Panc1 (cell line): ENCODE results near the gene RPS15A. TPM values are rescaled to one million over a fixed set of nuclear protein-coding genes. Genes with fewer than 3 reads are reported as not detected.

Source experiments
- ATAC-seq: fragments of 200-7000 bp; cut with Tn5 transposase; 2 replicates; pipeline ENCODE4 v1.9.1; 2020; ENCODE audit warnings: mild to moderate bottlenecking, moderate library complexity
- BruUV-seq: library from RNA; stranded (reverse); fragments of 400-500 nt; replicated peaks from 2 replicates; lab custom pipeline; 2021; lab: Mats Ljungman, UMichigan
- CTCF ChIA-PET: fragments of 300-600 bp; sonication (Branson Sonifier 250); formaldehyde crosslinking; loops from one replicate; lab custom pipeline; 2022; ENCODE audit warnings: antibody characterized with exemption; lab: Charles Lee
- POLR2A ChIA-PET: fragments of 300-600 bp; sonication (Branson Sonifier 250); formaldehyde crosslinking; loops from one replicate; lab custom pipeline; 2022; ENCODE audit warnings: antibody characterized with exemption; lab: Charles Lee
- DNase-seq: peaks from one replicate; pipeline ENCODE4 v3.0.0-alpha.2; 2010; ENCODE audit warnings: low read depth, low spot score
- H3K27ac ChIP-seq: 2 replicates; pipeline ENCODE4 v1.5.1; 2011; ENCODE audit warnings: mild to moderate bottlenecking, low read length, inconsistent platforms
- H3K27me3 ChIP-seq: fragments of 200-500 bp; sonication (Bioruptor generic); 2 replicates; pipeline ENCODE4 v1.6.0; 2014; ENCODE audit warnings: low read length, inconsistent platforms; ENCODE audit not compliant: control insufficient read depth, insufficient read depth
- H3K36me3 ChIP-seq: fragments of 200-500 bp; sonication (Bioruptor generic); 2 replicates; pipeline ENCODE4 v1.5.1; 2014; ENCODE audit warnings: inconsistent platforms, mild to moderate bottlenecking, low read length, moderate library complexity; ENCODE audit not compliant: control insufficient read depth, insufficient read depth
- H3K4me1 ChIP-seq: 2 replicates; pipeline ENCODE4 v1.5.1; 2011; ENCODE audit warnings: inconsistent platforms, mild to moderate bottlenecking, low read length, moderate library complexity; ENCODE audit not compliant: control insufficient read depth, insufficient read depth
- H3K4me3 ChIP-seq, 2 experiments: 2 replicates each; pipeline ENCODE4 v1.5.1; 2011 to 2012; ENCODE audit warnings: low read depth in 2 of 2, low read length in 2 of 2, mild to moderate bottlenecking in 2 of 2, inconsistent platforms in 1 of 2, moderate library complexity in 1 of 2
- H3K9me3 ChIP-seq: fragments of 200-500 bp; sonication (Bioruptor generic); 2 replicates; pipeline ENCODE4 v1.5.1; 2014; ENCODE audit warnings: low read depth, mild to moderate bottlenecking, inconsistent platforms, low read length, moderate library complexity; ENCODE audit not compliant: control insufficient read depth, insufficient read depth
- POLR2AphosphoS5 ChIP-seq: IDR thresholded peaks from 2 replicates; pipeline ENCODE4 v1.6.1; 2012; ENCODE audit warnings: mild to moderate bottlenecking, low read depth, low read length, moderate library complexity
- SIN3A ChIP-seq: IDR thresholded peaks from 2 replicates; pipeline ENCODE4 v1.6.1; 2012; ENCODE audit warnings: low read depth, mild to moderate bottlenecking, low read length, moderate library complexity, borderline replicate concordance; ENCODE audit not compliant: insufficient read depth
- TCF7L2 ChIP-seq: IDR thresholded peaks from 2 replicates; pipeline ENCODE4 v1.6.1; 2011; ENCODE audit warnings: mild to moderate bottlenecking, low read depth, low read length, inconsistent platforms
- in situ Hi-C: cut with HindIII; loops from 2 replicates; pipeline ENCODE4 v1.10.0; 2016; ENCODE audit warnings: low sequenced_read_pairs, low pct_unique_long_range_greater_than_20kb
- intact Hi-C: fragments of 100-400 bp; cut with micrococcal nuclease; formaldehyde crosslinking; loops from one replicate; pipeline ENCODE4 v1.10.0; 2022; ENCODE audit not compliant: unreplicated experiment
- total RNA-seq: library from RNA; stranded (reverse); gene quantifications from one replicate; pipeline ENCODE4 v1.2.1, GENCODE V29; 2021; ENCODE audit not compliant: unreplicated experiment
- TF ChIP-seq, protein P1 (sequence below), 2 experiments: IDR thresholded peaks; 2 replicates each; pipeline ENCODE4 v1.6.1; 2011 to 2012; ENCODE audit warnings: low read depth in 2 of 2, control low read depth in 1 of 2, low read length in 1 of 2, mild to moderate bottlenecking in 1 of 2, moderate library complexity in 1 of 2; ENCODE audit not compliant: insufficient read depth in 1 of 2
- TF ChIP-seq, protein P2 (sequence below): fragments of 450-650 bp; IDR thresholded peaks from 2 replicates; pipeline ENCODE4 v1.5.1; 2017; ENCODE audit warnings: mild to moderate bottlenecking

Gene RPS15A
- total RNA-seq, 1 experiment from 2014 or later, result 1,366 TPM

DNA sequence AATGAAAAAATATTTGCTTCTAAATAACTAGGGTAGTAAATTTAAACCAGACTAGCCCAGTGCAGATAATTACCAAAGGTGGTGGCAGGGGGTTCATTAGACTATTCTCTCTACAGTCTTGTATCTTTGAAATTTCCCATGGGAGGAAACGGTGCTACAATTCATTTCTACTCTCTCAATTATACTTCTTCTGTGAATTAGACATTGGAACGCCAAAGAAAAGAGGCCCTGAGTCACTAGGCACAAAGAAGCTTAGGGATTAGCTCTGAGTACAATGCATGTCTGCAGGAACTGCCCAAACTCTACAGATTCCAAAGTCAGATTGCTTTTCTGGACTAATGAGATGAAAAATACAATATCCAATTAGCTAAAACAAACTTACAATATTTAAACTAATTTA is 41.9 kb upstream of the RPS15A start:
- H3K36me3 ChIP-seq, result peaks cover 81% of the 10 kb centered on the region
- intact Hi-C loops (no loop called here), in situ Hi-C loops (loop anchor here (10.0 kb wide), 1 partner anchor 143 kb away; no protein-coding TSS in a partner anchor)
- H3K9me3 ChIP-seq, result no peaks in the 10 kb centered on the region
- DNase-seq (no peak), ATAC-seq (no peak)
- TF ChIP-seq, protein P1, sequence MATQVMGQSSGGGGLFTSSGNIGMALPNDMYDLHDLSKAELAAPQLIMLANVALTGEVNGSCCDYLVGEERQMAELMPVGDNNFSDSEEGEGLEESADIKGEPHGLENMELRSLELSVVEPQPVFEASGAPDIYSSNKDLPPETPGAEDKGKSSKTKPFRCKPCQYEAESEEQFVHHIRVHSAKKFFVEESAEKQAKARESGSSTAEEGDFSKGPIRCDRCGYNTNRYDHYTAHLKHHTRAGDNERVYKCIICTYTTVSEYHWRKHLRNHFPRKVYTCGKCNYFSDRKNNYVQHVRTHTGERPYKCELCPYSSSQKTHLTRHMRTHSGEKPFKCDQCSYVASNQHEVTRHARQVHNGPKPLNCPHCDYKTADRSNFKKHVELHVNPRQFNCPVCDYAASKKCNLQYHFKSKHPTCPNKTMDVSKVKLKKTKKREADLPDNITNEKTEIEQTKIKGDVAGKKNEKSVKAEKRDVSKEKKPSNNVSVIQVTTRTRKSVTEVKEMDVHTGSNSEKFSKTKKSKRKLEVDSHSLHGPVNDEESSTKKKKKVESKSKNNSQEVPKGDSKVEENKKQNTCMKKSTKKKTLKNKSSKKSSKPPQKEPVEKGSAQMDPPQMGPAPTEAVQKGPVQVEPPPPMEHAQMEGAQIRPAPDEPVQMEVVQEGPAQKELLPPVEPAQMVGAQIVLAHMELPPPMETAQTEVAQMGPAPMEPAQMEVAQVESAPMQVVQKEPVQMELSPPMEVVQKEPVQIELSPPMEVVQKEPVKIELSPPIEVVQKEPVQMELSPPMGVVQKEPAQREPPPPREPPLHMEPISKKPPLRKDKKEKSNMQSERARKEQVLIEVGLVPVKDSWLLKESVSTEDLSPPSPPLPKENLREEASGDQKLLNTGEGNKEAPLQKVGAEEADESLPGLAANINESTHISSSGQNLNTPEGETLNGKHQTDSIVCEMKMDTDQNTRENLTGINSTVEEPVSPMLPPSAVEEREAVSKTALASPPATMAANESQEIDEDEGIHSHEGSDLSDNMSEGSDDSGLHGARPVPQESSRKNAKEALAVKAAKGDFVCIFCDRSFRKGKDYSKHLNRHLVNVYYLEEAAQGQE (IDR thresholded peaks at IDR 0.05; ENCODE audit: insufficient read depth in 1 of 2, low read depth in 2 of 2, low read length in 1 of 2), result no peak
- no peak for TF ChIP-seq POLR2AphosphoS5
- TF ChIP-seq SIN3A, result no peak
- TF ChIP-seq TCF7L2, result no peak
- TF ChIP-seq, protein P2, sequence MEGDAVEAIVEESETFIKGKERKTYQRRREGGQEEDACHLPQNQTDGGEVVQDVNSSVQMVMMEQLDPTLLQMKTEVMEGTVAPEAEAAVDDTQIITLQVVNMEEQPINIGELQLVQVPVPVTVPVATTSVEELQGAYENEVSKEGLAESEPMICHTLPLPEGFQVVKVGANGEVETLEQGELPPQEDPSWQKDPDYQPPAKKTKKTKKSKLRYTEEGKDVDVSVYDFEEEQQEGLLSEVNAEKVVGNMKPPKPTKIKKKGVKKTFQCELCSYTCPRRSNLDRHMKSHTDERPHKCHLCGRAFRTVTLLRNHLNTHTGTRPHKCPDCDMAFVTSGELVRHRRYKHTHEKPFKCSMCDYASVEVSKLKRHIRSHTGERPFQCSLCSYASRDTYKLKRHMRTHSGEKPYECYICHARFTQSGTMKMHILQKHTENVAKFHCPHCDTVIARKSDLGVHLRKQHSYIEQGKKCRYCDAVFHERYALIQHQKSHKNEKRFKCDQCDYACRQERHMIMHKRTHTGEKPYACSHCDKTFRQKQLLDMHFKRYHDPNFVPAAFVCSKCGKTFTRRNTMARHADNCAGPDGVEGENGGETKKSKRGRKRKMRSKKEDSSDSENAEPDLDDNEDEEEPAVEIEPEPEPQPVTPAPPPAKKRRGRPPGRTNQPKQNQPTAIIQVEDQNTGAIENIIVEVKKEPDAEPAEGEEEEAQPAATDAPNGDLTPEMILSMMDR, result no peak
- H3K4me1 ChIP-seq, result no peaks in the 10 kb centered on the region
- H3K27me3 ChIP-seq, result no peaks in the 10 kb centered on the region
- no TSS peak for BruUV-seq
- ChIA-PET CTCF (no interaction called here), POLR2A (interaction anchor here (0.5 kb wide), 1 partner anchor 43 kb away, joined by 7 read pairs; no protein-coding TSS in a partner anchor)
- no peak overlapping the region for H3K27ac ChIP-seq
- H3K4me3 ChIP-seq, result no peak overlapping the region

DNA sequence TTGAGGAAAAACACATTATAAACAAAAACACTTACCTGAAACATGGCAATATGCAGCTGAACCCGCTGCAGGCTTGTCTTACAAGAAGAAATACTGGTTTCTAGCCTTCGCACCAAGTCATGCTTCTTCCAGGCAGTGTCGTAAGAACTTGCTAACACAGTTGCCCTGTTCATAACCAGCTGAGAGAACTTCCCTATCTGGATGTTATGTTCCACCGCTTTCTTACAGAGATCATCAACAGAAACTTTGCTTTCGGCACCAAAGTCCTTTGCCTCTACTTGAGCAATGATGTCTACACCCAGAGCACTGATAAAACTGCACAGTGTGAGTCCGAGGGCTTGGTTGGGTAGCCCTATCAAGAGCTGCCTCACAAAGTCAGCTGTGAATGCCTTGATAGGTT is 39.1 kb upstream of the RPS15A start:
- in situ Hi-C loops (no loop called here), intact Hi-C loops (no loop called here)
- Histone ChIP-seq H3K4me1 (no peaks in the 10 kb centered on the region), H3K4me3 (no peak overlapping the region), H3K27me3 (no peaks in the 10 kb centered on the region), H3K27ac (no peak overlapping the region), H3K9me3 (no peaks in the 10 kb centered on the region), H3K36me3 (peaks cover 62% of the 10 kb centered on the region)
- ChIA-PET POLR2A (no interaction called here), CTCF (interaction anchor here (0.6 kb wide), 1 partner anchor 42 kb away, joined by 6 read pairs; no protein-coding TSS in a partner anchor)
- DNase-seq, result no peak
- TF ChIP-seq SIN3A (no peak), TCF7L2 (no peak), POLR2AphosphoS5 (no peak)
- TF ChIP-seq, protein P2, result no peak
- TF ChIP-seq, protein P1 (IDR thresholded peaks at IDR 0.05; ENCODE audit: insufficient read depth in 1 of 2, low read depth in 2 of 2, low read length in 1 of 2), result no peak
- no TSS peak for BruUV-seq
- no peak for ATAC-seq
